ENCODE measurements around the gene GALNT17. TPM values are rescaled to one million over a fixed set of nuclear protein-coding genes. Genes with fewer than 3 reads are reported as not detected.
A peak's percentile ranks its signal among the peaks of the same experiment; 100 is the strongest.

Gene GALNT17
- total and polyA plus RNA-seq, 12 donors = 15.1 to 87.0 (median 55.4) TPM

DNA sequence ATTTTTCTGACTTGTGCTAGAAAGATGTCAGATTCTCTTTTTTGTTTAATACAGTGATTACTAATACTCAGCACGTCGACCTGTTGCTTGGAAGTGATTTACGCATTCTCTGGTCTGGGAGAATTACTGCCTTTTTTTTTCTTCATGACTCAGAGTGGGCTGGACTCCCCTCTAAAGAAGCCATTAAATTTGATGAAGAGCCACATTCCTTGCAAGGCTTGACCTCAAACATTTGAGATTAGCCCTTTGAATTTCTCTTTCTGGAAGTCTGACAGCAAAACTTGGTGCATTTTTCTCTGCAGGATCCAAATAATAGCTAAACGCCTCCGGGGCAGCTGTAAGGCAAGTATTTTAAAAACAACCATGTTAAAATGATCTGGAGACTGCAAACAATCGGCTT is 171.6 kb downstream of the GALNT17 start:
- intact Hi-C loops (cut with DNase I) = no loop called here
- 56 to 61% methylated on average over 6 of the region's 6 CpGs for WGBS, 2 donors
- TF ChIP-seq, protein P1, sequence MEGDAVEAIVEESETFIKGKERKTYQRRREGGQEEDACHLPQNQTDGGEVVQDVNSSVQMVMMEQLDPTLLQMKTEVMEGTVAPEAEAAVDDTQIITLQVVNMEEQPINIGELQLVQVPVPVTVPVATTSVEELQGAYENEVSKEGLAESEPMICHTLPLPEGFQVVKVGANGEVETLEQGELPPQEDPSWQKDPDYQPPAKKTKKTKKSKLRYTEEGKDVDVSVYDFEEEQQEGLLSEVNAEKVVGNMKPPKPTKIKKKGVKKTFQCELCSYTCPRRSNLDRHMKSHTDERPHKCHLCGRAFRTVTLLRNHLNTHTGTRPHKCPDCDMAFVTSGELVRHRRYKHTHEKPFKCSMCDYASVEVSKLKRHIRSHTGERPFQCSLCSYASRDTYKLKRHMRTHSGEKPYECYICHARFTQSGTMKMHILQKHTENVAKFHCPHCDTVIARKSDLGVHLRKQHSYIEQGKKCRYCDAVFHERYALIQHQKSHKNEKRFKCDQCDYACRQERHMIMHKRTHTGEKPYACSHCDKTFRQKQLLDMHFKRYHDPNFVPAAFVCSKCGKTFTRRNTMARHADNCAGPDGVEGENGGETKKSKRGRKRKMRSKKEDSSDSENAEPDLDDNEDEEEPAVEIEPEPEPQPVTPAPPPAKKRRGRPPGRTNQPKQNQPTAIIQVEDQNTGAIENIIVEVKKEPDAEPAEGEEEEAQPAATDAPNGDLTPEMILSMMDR (IDR thresholded peaks at IDR 0.05) = no peak
- no peaks in the 10 kb centered on the region for H3K27me3 ChIP-seq
- H3K4me1 ChIP-seq = peaks cover 0 to 21% (median under 1%) of the 10 kb centered on the region in 9 donors
- no peaks in the 10 kb centered on the region for H3K36me3 ChIP-seq
- no peak overlapping the region for H3K4me3 ChIP-seq
- H3K9me3 ChIP-seq = no peaks in the 10 kb centered on the region
- DNase-seq = no peak
- ATAC-seq = no peak
- no peak overlapping the region for H3K27ac ChIP-seq

DNA sequence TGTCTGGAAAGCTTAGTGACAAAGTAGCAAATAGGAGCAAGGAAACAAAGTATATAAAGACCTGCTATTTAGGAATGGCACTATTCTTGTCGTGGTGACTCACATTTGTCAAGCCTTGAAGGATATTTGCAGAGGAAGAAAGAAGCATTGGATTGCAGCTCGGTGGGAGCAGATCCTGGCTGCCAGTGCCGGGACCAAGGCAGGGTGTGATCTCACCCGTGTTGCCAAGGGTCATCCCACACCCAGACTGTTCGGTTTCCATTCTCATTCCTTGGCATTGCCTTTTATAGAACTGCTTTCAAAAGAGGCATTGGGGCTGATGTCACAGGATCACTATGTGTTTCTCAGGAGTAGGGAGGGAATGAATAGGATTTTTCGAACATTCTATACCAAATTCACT is 176.2 kb downstream of the GALNT17 start:
- H3K4me1 ChIP-seq = peaks cover 0 to 14% (median 0%) of the 10 kb centered on the region in 9 donors
- DNase-seq = peak in 1 of 2 donors; percentile 59
- 10 to 26% methylated on average over 6 of the region's 6 CpGs for WGBS, 2 donors

DNA sequence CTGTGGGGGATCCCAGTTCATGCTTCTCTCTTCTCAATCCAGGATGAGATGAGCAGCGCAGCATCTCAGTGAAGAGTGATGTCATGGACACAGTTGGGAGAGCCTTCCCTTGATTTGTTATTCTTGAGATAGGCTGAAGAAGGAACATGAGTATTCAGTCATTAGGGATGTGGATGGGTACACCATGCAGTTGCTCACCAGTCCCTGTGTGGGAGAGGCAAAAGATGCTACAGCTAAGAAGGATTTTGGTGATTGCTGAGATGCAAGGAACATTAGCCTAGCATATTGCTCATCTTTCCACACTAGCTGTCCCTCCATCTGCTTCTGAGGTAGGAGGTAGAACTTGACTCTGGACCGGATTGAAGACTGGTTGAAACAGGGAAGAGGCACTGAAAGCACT is 179.6 kb downstream of the GALNT17 start:
- ATAC-seq (no peak), DNase-seq (no peak)
- intact Hi-C loops (cut with DNase I) = loop anchor here in 1 of 10 donors (10.0 kb wide), 1 partner anchor 63 kb away; no protein-coding TSS in a partner anchor
- peaks cover 0 to 14% (median 0%) of the 10 kb centered on the region in 11 donors for H3K9me3 ChIP-seq
- 66 to 82% methylated on average over 2 of the region's 2 CpGs for WGBS, 2 donors
- H3K4me1 ChIP-seq = peaks cover 0 to 14% (median 0%) of the 10 kb centered on the region in 9 donors
- peak overlapping the region in 5 of 10 donors; percentile 25 to 85 (median 68) for H3K27ac ChIP-seq
- TF ChIP-seq, protein P1 (IDR thresholded peaks at IDR 0.05) = no peak
- H3K4me3 ChIP-seq = no peak overlapping the region
- no peaks in the 10 kb centered on the region for H3K36me3 ChIP-seq
- no peaks in the 10 kb centered on the region for H3K27me3 ChIP-seq

More for the DNA sequence above, 176.2 kb downstream of the GALNT17 start:
- H3K9me3 ChIP-seq = no peaks in the 10 kb centered on the region
- intact Hi-C loops (cut with DNase I) = no loop called here
- ATAC-seq = peak; percentile 77 to 94 (median 90)
- H3K27ac ChIP-seq = peak overlapping the region in 9 of 10 donors; percentile 16 to 87 (median 83)
- TF ChIP-seq, protein P1 (IDR thresholded peaks at IDR 0.05) = no peak
- no peak overlapping the region for H3K4me3 ChIP-seq
- no peaks in the 10 kb centered on the region for H3K36me3 ChIP-seq
- no peaks in the 10 kb centered on the region for H3K27me3 ChIP-seq

DNA sequence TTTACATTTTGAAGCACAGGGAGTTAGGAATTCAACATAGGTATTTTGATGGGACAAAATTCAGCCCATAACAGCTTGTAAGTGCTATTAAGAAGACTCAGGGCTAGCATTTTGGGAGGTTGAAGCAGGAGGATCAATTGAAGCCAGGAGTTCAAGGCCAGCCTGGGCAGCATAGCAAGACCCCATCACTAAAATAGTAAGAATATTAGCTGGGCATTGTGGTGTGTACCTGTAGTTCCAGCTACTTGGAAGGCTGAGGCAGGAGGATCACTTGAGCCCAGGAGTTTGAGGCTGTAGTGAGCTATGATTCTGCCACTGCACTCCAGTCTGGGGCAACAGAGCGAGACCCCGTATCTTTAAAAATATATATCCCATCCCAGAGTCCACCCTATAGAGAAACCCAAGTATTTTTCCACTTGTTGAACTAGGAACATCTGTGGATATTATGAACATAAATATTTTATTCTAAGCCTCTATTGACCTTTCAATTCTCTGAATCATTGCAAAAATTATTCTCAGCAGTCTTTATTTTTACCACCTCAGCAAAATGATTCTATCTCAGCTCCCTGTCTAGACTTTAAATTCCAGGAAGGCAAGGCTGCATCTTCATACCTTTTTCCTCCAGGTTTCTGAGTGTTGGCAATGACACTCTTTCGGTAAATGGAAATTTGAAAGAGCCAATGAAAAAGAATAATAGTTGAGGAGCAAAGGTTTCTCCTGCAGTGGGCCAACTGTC is 181.0 kb downstream of the GALNT17 start:
- DNase-seq (no peak), ATAC-seq (no peak)
- peaks cover 0 to 14% (median 0%) of the 10 kb centered on the region in 11 donors for H3K9me3 ChIP-seq
- TF ChIP-seq, protein P1 (IDR thresholded peaks at IDR 0.05) = no peak
- H3K4me3 ChIP-seq = no peak overlapping the region
- H3K4me1 ChIP-seq = peaks cover 0 to 10% (median 0%) of the 10 kb centered on the region in 9 donors
- no peaks in the 10 kb centered on the region for H3K36me3 ChIP-seq
- no peak overlapping the region for H3K27ac ChIP-seq
- 96% methylated on average over 3 of the region's 3 CpGs for WGBS, 2 donors
- no peaks in the 10 kb centered on the region for H3K27me3 ChIP-seq
- intact Hi-C loops (cut with DNase I) = loop anchor here in 2 of 10 donors (2.0 to 10.0 kb wide), 2 partner anchors 42 to 62 kb away; no protein-coding TSS in a partner anchor
